ENCODE results near the gene NXN. TPM values are rescaled to one million over a fixed set of nuclear protein-coding genes. Genes with fewer than 3 reads are reported as not detected.

The NXN gene
- total RNA-seq, 1 experiment from 2014 or later, result 20.8 TPM

DNA sequence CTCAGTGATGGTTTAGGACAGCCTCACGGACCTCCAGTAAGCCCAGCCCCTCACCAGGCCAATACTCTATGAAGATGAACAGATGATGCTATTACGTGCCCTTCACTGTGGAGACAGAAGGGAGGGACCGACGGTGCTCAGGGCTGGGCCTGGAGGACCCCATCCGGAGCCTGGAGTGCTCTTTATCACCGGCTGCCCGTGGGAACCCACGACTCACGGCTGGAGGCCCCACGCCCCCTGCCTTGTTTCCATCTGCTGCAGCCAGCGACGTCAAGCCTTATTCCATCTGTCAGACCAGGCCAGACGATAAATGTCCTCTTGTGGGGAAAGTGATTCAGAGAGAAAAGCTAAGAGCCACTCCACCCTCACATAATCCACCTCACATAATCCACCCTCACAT is 13.4 kb upstream of the NXN start:
- ChIA-PET POLR2A (ENCODE audit: unreplicated experiment) (no interaction called here), CTCF (no interaction called here)
- no TSS peak for BruUV-seq (replicated peaks)
- no peak overlapping the region for H3K9ac ChIP-seq (ENCODE audit: low read length)
- no peaks in the 10 kb centered on the region for H3K9me3 ChIP-seq (ENCODE audit: low read length)
- intact Hi-C loops (cut with micrococcal nuclease), result no loop called here
- no peak overlapping the region for H3K4me3 ChIP-seq (ENCODE audit: low read length)
- no peak overlapping the region for H2AFZ ChIP-seq (ENCODE audit: low read length)
- peaks cover 2% of the 10 kb centered on the region for H3K4me1 ChIP-seq (ENCODE audit: insufficient read depth, low read length)
- ATAC-seq (no peak), DNase-seq (no peak)
- no peak overlapping the region for H3K4me2 ChIP-seq (ENCODE audit: low read length)
- no peaks in the 10 kb centered on the region for H3K27me3 ChIP-seq (ENCODE audit: low read length)
- no peak overlapping the region for H3K27ac ChIP-seq (ENCODE audit: low read length)
- H3K79me2 ChIP-seq (ENCODE audit: low read length), result peaks cover 10% of the 10 kb centered on the region
- TF ChIP-seq EZH2 (IDR thresholded peaks at IDR 0.05; ENCODE audit: low read length, unreplicated experiment) (no peak), EZH2phosphoT487 (IDR thresholded peaks at IDR 0.05; ENCODE audit: borderline replicate concordance, low read length) (no peak)
- TF ChIP-seq, protein P1, sequence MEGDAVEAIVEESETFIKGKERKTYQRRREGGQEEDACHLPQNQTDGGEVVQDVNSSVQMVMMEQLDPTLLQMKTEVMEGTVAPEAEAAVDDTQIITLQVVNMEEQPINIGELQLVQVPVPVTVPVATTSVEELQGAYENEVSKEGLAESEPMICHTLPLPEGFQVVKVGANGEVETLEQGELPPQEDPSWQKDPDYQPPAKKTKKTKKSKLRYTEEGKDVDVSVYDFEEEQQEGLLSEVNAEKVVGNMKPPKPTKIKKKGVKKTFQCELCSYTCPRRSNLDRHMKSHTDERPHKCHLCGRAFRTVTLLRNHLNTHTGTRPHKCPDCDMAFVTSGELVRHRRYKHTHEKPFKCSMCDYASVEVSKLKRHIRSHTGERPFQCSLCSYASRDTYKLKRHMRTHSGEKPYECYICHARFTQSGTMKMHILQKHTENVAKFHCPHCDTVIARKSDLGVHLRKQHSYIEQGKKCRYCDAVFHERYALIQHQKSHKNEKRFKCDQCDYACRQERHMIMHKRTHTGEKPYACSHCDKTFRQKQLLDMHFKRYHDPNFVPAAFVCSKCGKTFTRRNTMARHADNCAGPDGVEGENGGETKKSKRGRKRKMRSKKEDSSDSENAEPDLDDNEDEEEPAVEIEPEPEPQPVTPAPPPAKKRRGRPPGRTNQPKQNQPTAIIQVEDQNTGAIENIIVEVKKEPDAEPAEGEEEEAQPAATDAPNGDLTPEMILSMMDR (conservative IDR thresholded peaks at IDR 0.05; ENCODE audit: low read depth, low read length), result no peak
- no peaks in the 10 kb centered on the region for H3K36me3 ChIP-seq (ENCODE audit: low read depth, low read length)
- no peaks in the 10 kb centered on the region for H3F3A ChIP-seq (ENCODE audit: low read length, unreplicated experiment)
- H4K20me1 ChIP-seq (ENCODE audit: low read length), result no peaks in the 10 kb centered on the region
- H3K9me2 ChIP-seq (replicated peaks; ENCODE audit: low read length), result no peaks in the 10 kb centered on the region

DNA sequence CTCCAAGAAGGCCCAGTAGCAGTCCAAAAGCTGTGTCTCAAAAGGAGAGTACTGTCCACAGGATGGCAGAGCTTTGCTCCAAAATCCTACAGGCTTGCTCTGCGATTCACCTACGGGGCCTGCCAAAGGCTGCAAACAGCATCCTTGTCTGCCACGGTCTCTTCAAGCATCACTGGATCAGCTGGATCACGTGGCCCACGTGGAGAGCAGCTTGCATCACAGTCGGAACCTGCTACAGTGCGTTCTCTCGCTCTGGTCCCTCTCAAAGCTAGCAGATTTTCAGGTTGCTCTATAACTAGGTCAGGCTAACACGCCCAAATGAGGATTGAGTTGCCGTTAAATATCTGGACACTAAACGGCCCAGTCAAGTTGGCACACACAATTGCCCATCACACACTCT is 9.0 kb upstream of the NXN start:
- ATAC-seq (no peak), DNase-seq (no peak)
- intact Hi-C loops (cut with micrococcal nuclease), result no loop called here
- Histone ChIP-seq H2AFZ (ENCODE audit: low read length) (no peak overlapping the region), H3K4me3 (ENCODE audit: low read length) (no peak overlapping the region), H4K20me1 (ENCODE audit: low read length) (no peaks in the 10 kb centered on the region), H3K4me2 (ENCODE audit: low read length) (no peak overlapping the region), H3K9ac (ENCODE audit: low read length) (no peak overlapping the region), H3K9me3 (ENCODE audit: low read length) (no peaks in the 10 kb centered on the region), H3K79me2 (ENCODE audit: low read length) (no peaks in the 10 kb centered on the region), H3K9me2 (replicated peaks; ENCODE audit: low read length) (no peaks in the 10 kb centered on the region), H3K27ac (ENCODE audit: low read length) (no peak overlapping the region), H3K27me3 (ENCODE audit: low read length) (no peaks in the 10 kb centered on the region), H3F3A (ENCODE audit: low read length, unreplicated experiment) (no peaks in the 10 kb centered on the region), H3K4me1 (ENCODE audit: insufficient read depth, low read length) (no peaks in the 10 kb centered on the region), H3K36me3 (ENCODE audit: low read depth, low read length) (no peaks in the 10 kb centered on the region)
- TF ChIP-seq, protein P1 (conservative IDR thresholded peaks at IDR 0.05; ENCODE audit: low read depth, low read length), result no peak
- TF ChIP-seq EZH2phosphoT487 (IDR thresholded peaks at IDR 0.05; ENCODE audit: borderline replicate concordance, low read length) (no peak), EZH2 (IDR thresholded peaks at IDR 0.05; ENCODE audit: low read length, unreplicated experiment) (no peak)
- CTCF ChIA-PET, result no interaction called here
- no TSS peak for BruUV-seq (replicated peaks)
- POLR2A ChIA-PET (ENCODE audit: unreplicated experiment), result no interaction called here

DNA sequence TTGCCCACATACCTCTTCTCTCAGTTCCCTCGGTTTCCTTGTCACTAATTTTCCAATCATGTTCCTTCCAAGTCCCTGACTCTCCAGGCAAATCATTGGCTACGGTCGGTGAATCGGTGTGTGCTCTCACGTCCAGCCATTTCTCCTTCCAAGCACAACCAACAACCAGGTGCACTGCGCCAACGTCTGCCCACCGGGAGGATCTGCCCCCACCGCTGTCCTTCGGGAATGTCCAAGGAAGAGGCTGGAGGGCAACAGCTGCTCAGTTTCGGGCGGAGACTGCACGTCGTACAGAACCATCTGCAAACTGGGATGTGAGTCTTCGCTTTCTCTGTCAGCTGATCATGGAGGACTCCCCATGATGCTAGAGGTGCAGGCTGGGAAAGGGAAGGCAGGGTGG is 8.4 kb upstream of the NXN start:
- Histone ChIP-seq H3K4me3 (ENCODE audit: low read length) (no peak overlapping the region), H3K36me3 (ENCODE audit: low read depth, low read length) (no peaks in the 10 kb centered on the region), H3K79me2 (ENCODE audit: low read length) (no peaks in the 10 kb centered on the region), H3K27me3 (ENCODE audit: low read length) (no peaks in the 10 kb centered on the region), H2AFZ (ENCODE audit: low read length) (no peak overlapping the region), H3F3A (ENCODE audit: low read length, unreplicated experiment) (no peaks in the 10 kb centered on the region), H3K4me2 (ENCODE audit: low read length) (no peak overlapping the region), H3K4me1 (ENCODE audit: insufficient read depth, low read length) (no peaks in the 10 kb centered on the region), H3K27ac (ENCODE audit: low read length) (no peak overlapping the region), H3K9me3 (ENCODE audit: low read length) (no peaks in the 10 kb centered on the region), H4K20me1 (ENCODE audit: low read length) (no peaks in the 10 kb centered on the region), H3K9ac (ENCODE audit: low read length) (no peak overlapping the region), H3K9me2 (replicated peaks; ENCODE audit: low read length) (no peaks in the 10 kb centered on the region)
- intact Hi-C loops (cut with micrococcal nuclease), result no loop called here
- ATAC-seq, result no peak
- POLR2A ChIA-PET (ENCODE audit: unreplicated experiment), result no interaction called here
- TF ChIP-seq EZH2phosphoT487 (IDR thresholded peaks at IDR 0.05; ENCODE audit: borderline replicate concordance, low read length) (no peak), EZH2 (IDR thresholded peaks at IDR 0.05; ENCODE audit: low read length, unreplicated experiment) (no peak)
- TF ChIP-seq, protein P1 (conservative IDR thresholded peaks at IDR 0.05; ENCODE audit: low read depth, low read length), result no peak
- DNase-seq, result no peak
- BruUV-seq (replicated peaks), result no TSS peak
- CTCF ChIA-PET, result no interaction called here
